ENCODE data around the gene TTC39C.
"Not testable (repeated sequence)": the region's sequence is repeated elsewhere in the genome, so short reads cannot be mapped to it uniquely, and the experiment has no call there.

The TTC39C gene

DNA sequence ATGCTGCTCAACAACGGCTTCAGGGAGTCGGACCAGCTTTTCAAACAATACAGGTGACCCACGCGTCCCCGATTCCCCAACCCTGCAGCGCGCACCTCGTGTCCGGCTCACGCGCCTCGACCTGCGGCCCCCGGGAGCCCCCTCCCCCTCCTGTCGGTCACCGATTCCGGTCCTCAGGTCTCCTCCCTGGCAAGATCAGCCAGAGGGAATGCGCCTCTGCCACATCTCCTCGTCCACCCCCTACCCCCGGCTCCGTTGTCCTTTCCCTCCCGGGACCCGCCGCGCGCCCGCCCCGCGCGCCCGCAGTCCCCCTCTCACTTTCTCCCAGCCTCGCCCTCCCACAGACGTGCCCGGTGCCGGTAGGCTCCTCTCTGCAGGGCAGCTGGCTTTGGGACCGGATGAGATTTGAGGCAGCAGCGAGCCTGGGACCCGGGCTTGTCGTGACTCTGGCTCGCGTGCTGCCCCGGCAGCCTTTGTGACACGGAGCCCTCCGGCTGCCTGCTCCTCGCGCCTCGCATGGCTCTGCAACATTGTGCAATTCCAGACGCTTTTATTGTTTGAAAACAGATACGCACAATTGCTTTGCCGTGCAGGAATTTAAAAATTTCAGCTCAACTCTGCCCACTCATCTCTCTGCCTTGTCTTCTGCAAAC, 558 bp downstream of the TTC39C start:
- FAIRE-seq: no peak
- no peak for DNase-seq (ENCODE audit: extremely low spot score, insufficient read length, low read depth)

- DNase-seq (ENCODE audit: extremely low spot score, insufficient read length, low read depth): no peak
- peak; percentile 76 for FAIRE-seq
Measured at GRCh38 chr18:24015639-24016631, 1.4 kb downstream of the TTC39C start.

DNA sequence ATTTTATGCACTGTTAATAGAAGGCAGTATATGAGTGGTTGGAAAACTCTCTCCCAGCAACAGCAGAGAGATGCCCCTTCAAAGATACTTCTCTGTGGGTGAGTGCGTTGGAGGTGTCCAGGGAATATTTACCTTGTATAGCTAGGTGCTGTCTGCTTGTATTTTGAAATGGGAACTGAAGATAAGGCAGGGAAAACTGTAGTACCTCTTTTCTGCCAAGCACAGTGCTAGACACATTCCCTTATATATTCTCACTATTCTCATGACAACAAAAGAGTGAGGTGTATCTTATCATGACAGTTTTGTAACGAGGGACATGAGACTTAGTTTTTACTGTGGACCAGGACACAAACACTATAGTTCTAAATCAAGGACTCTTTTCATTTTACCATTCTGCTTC, 2.1 kb downstream of the TTC39C start:
- DNase-seq (ENCODE audit: extremely low spot score, insufficient read length, low read depth) (no peak), FAIRE-seq (peak; percentile 88)

DNA sequence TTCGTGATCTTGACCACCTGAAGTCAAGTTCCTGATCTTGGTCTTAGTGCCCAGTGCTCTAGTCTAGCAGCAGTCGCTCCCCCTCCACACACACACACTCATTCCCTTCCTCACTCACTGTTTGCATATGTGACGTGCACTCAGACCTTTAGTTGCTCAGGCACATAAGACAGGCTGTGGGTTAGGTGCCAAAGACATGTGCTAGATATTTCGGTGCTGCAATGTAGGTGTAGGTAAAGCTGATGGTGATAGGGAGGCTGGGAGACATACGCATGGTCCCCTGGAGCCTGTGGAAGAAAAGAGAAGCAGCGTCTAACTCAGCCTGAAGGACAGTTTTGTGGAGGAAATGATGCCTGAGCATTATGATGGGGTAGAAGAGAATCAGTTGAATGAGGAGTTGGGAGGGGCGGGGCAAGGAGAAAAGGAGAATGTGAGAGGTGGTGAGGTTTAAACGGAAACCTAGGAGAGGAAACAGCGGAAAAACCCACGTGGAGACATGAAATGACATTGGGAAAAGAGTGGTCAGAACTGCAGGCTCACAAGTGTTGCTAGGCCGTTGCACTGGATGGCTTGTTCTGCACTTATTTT, 3.8 kb downstream of the TTC39C start:
- FAIRE-seq (peak; percentile 76), DNase-seq (ENCODE audit: extremely low spot score, insufficient read length, low read depth) (no peak)

GRCh38 chr18:24019641-24020331, 5.2 kb downstream of the TTC39C start:
- FAIRE-seq: peak; percentile 98

DNA sequence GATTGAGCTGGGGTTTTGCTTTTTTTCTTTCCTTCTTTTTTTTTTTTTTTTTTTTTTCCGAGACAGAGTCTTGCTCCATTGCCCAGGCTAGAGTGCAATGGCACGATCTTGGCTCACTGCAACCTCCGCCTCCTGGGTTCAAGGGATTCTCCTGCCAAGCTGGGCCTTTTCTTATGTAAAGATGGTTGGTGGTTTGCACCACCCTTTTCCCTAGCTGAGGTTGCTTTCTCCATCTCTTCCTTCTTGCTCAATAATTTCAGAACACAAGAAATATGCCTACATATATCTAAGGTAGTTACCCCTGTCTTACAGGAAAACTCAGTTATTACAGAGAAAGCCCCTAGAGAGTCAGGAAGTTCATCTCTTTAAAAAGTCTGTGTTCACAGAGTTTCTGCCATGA, 7.0 kb downstream of the TTC39C start:
- no peak for FAIRE-seq
- DNase-seq (ENCODE audit: extremely low spot score, insufficient read length, low read depth): no peak

More at GRCh38 chr18:24019641-24020331, 5.2 kb downstream of the TTC39C start:
- no peak for DNase-seq (ENCODE audit: extremely low spot score, insufficient read length, low read depth)

DNA sequence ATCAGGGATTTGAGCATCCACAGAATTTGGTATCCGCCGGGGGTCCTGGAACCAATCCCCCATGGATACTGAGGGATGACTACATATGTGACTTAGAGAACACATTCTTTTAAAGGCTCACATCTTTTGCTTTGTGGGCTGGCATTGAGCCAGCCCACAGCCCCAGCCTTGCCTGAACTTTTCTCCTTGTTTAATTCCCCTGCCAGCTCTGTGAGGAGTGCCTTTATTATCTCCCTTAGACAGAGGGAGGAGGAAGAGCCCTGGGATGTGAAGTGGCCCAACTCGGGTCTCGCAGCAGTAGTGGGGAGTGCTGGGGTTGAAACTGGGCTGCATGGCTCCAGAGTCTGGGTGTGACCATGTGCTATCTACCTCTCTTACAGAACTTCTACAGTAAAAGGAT, 7.6 kb downstream of the TTC39C start:
- DNase-seq (ENCODE audit: extremely low spot score, insufficient read length, low read depth) (no peak), FAIRE-seq (no peak)

GRCh38 chr18:24023185-24023814, 8.7 kb downstream of the TTC39C start:
- no peak for FAIRE-seq
- no peak for DNase-seq (ENCODE audit: extremely low spot score, insufficient read length, low read depth)

GRCh38 chr18:24024425-24024824, 9.9 kb downstream of the TTC39C start:
- no peak for DNase-seq (ENCODE audit: extremely low spot score, insufficient read length, low read depth)
- FAIRE-seq: no peak

- DNase-seq (ENCODE audit: extremely low spot score, insufficient read length, low read depth) (no peak), FAIRE-seq (no peak)
Measured at GRCh38 chr18:24026457-24026856, 11.9 kb downstream of the TTC39C start.

GRCh38 chr18:24027156-24027827, 12.7 kb downstream of the TTC39C start:
- no peak for DNase-seq (ENCODE audit: extremely low spot score, insufficient read length, low read depth)
- no peak for FAIRE-seq

- FAIRE-seq: not testable (repeated sequence)
Measured at GRCh38 chr18:24028946-24029345, 14.4 kb downstream of the TTC39C start.

DNA sequence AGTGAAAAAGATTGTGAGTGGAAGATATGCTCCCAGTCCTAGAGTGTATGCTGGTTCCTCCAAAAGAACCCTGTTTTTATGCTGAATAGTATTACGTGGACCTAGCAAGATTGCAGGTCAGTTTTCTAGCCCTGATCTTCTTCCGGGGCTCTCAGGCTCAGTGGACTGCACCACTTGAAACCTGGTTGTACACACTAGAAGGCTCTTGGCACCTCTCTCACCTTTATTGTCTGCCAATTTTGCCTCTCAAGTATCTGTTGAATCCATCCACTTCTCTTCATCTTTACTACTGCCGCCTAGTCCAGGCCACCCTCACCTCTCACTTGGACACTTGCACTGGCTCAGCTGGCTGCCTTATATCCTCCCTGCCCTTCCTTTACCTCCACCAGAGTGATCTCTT, 16.8 kb downstream of the TTC39C start:
- no peak for FAIRE-seq
- DNase-seq (ENCODE audit: extremely low spot score, insufficient read length, low read depth): no peak

More at GRCh38 chr18:24028946-24029345, 14.4 kb downstream of the TTC39C start:
- not testable (repeated sequence) for DNase-seq (ENCODE audit: extremely low spot score, insufficient read length, low read depth)

GRCh38 chr18:24031916-24032315, 17.4 kb downstream of the TTC39C start:
- DNase-seq (ENCODE audit: extremely low spot score, insufficient read length, low read depth) (no peak), FAIRE-seq (peak; percentile 62)

- DNase-seq (ENCODE audit: extremely low spot score, insufficient read length, low read depth): no peak
- FAIRE-seq: no peak
Measured at GRCh38 chr18:24033641-24034412, 19.3 kb downstream of the TTC39C start.

DNA sequence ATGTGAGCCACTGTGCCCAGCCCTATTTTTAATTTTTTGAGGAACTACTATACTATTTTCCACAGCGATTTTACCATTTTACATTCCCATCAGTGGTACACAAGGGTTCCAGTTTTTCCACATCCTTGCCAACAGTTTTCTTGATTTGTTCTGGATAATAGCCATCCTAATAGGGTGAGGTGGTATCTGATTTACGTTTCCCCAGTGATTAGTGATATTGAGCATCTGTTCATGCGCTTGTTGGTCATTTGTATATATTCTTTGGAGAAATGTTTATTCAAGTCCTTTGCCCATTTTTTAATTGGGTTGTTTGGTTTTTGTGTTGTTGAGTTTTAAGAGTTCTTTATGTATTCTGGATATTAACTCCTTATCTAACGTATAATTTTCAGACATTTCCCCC, 20.8 kb downstream of the TTC39C start:
- no peak for FAIRE-seq

GRCh38 chr18:24039671-24040070, 25.1 kb downstream of the TTC39C start:
- FAIRE-seq (no peak), DNase-seq (ENCODE audit: extremely low spot score, insufficient read length, low read depth) (no peak)

More for the DNA sequence above, 20.8 kb downstream of the TTC39C start:
- no peak for DNase-seq (ENCODE audit: extremely low spot score, insufficient read length, low read depth)

- DNase-seq (ENCODE audit: extremely low spot score, insufficient read length, low read depth) (no peak), FAIRE-seq (no peak)
Measured at GRCh38 chr18:24041691-24042090, 27.1 kb downstream of the TTC39C start.

All from GM18507 (cell line).